ENCODE results near the gene ENOX1.

- TF ChIP-seq CTCF (IDR thresholded peaks at IDR 0.05) (no peak), POLR2A (IDR thresholded peaks at IDR 0.05) (no peak)
Measured at GRCh38 chr13:43448605-43449336, 338.0 kb downstream of the ENOX1 start.

Measured in testis (tissue), 2 donors.